ENCODE results near the gene EIF3K.
A peak's percentile ranks its signal among the peaks of the same experiment; 100 is the strongest.

The EIF3K gene

GRCh38 chr19:38666663-38667511, 47.9 kb downstream of the EIF3K start (continued):
- TF ChIP-seq ZNF776 (tag by site-specific recombination; IDR thresholded peaks at IDR 0.05; ENCODE audit: borderline replicate concordance) (no peak), ZNF155 (tag by site-specific recombination; IDR thresholded peaks at IDR 0.05) (no peak), ZFP69B (tag by site-specific recombination; IDR thresholded peaks at IDR 0.05) (peak; percentile 95), ZNF48 (tag by site-specific recombination; IDR thresholded peaks at IDR 0.05) (no peak), INSM2 (tag by site-specific recombination; IDR thresholded peaks at IDR 0.05) (peak; percentile 94), SP3 (tag by site-specific recombination; IDR thresholded peaks at IDR 0.05) (peak; percentile 64), ZNF133 (tag by site-specific recombination; IDR thresholded peaks at IDR 0.05) (no peak), SETDB1 (IDR thresholded peaks at IDR 0.05; ENCODE audit: insufficient read length, low read length) (no peak), OSR2 (tag by site-specific recombination; IDR thresholded peaks at IDR 0.05) (peak; percentile 33), ZNF354C (tag by site-specific recombination; IDR thresholded peaks at IDR 0.05; ENCODE audit: borderline replicate concordance, low read depth) (no peak), ZNF19 (tag by site-specific recombination; IDR thresholded peaks at IDR 0.05; ENCODE audit: low read depth) (no peak), ZNF174 (tag by site-specific recombination; IDR thresholded peaks at IDR 0.05) (no peak), ZNF830 (tag by site-specific recombination; IDR thresholded peaks at IDR 0.05; ENCODE audit: low read depth) (no peak), BCL6B (tag by site-specific recombination; IDR thresholded peaks at IDR 0.05) (no peak), ZNF202 (tag by site-specific recombination; IDR thresholded peaks at IDR 0.05; ENCODE audit: borderline replicate concordance) (no peak), ZNF629 (tag by site-specific recombination; IDR thresholded peaks at IDR 0.05) (peak; percentile 99), PRDM4 (tag by site-specific recombination; IDR thresholded peaks at IDR 0.05) (peak; percentile 95), PRDM1 (tag by site-specific recombination; IDR thresholded peaks at IDR 0.05) (peak; percentile 97), ZNF791 (tag by site-specific recombination; IDR thresholded peaks at IDR 0.05) (no peak), ZNF707 (tag by site-specific recombination; IDR thresholded peaks at IDR 0.05) (no peak), GFI1B (tag by site-specific recombination; IDR thresholded peaks at IDR 0.05) (no peak), PBX3 (CRISPR knock-in tag; IDR thresholded peaks at IDR 0.05) (no peak), ZNF239 (tag by site-specific recombination; IDR thresholded peaks at IDR 0.05) (0 out of 2 replicates have a peak, but pooled peaks have one; percentile 4), ZNF571 (tag by site-specific recombination; IDR thresholded peaks at IDR 0.05) (no peak), ZNF280C (tag by site-specific recombination; IDR thresholded peaks at IDR 0.05) (no peak), ZFP3 (tag by site-specific recombination; IDR thresholded peaks at IDR 0.05; ENCODE audit: low read depth) (no peak), ZNF426 (tag by site-specific recombination; IDR thresholded peaks at IDR 0.05) (no peak), ZBTB44 (tag by site-specific recombination; IDR thresholded peaks at IDR 0.05) (0 out of 2 replicates have a peak, but pooled peaks have one; percentile 41)

Measured in HEK293 (cell line).